Activated T-cell treated with anti-CD3 and anti-CD28 coated beads, Interleukin-2, amount 50 U/mL, for 24 hours (primary cell): ENCODE results near the gene APOO.
"Not testable (repeated sequence)": the region's sequence is repeated elsewhere in the genome, so short reads cannot be mapped to it uniquely, and the experiment has no call there.

Experiments
- DNase-seq: peaks from one replicate; pipeline ENCODE4 v3.0.0-alpha.2; 2020
- H3K27ac Mint-ChIP-seq: 2 replicates; pipeline ENCODE4 v1.8.0; 2020; ENCODE audit warnings: mild to moderate bottlenecking, mixed read lengths
- H3K27me3 Mint-ChIP-seq: 2 replicates; pipeline ENCODE4 v1.8.0; 2020; ENCODE audit warnings: mixed read lengths
- H3K36me3 Mint-ChIP-seq: 2 replicates; pipeline ENCODE4 v1.8.0; 2020; ENCODE audit warnings: low read depth, mixed read lengths
- H3K4me1 Mint-ChIP-seq: 2 replicates; pipeline ENCODE4 v1.8.0; 2020; ENCODE audit warnings: low read depth, mixed read lengths
- H3K4me3 Mint-ChIP-seq: 2 replicates; pipeline ENCODE4 v1.8.0; 2020; ENCODE audit warnings: mild to moderate bottlenecking, moderate library complexity, mixed read lengths
- H3K9me3 Mint-ChIP-seq: 2 replicates; pipeline ENCODE4 v1.8.0; 2020; ENCODE audit warnings: mixed read lengths

APOO gene

DNA sequence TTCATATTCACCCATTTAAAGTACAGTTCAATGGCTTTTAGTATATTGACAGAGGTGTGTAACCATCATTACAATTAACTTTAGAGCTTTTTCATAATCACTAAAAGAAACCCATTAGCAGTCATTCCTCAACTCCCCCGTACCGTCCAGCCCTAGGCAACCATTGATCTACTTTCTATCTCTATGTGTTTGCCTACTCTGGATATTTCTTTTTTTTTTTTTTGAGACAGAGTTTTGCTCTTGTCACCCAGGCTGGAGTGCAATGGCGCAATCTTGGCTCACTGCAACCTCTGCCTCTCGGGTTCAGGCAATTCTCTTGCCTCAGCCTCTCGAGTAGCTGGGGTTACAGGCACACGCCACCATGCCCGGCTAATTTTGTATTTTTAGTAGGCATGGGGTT is 48.5 kb downstream of the APOO start:
- not testable (repeated sequence) for H3K9me3 Mint-ChIP-seq, H3K27ac Mint-ChIP-seq, H3K27me3 Mint-ChIP-seq, DNase-seq, H3K4me3 Mint-ChIP-seq, H3K4me1 Mint-ChIP-seq
- peaks cover 11% of the 10 kb centered on the region for H3K36me3 Mint-ChIP-seq

DNA sequence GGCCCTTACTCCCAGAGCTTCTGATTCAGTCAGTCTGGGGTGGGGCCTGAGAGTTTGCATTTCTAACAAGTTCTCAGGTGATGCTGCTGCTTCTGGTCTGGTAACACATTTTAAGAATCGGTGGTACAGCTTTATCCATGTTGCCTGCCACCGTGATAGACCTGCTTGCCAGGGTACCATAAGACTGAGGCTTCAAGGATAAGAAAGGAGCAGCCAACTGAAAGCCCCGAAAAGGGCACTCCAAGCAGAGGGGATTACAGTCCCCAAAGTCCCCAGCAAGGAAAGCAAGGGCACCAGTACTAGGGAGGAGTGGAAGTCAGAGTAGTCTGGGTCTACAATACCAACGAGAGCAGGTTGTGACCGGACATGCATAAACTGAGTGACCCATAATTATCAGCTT is 49.8 kb downstream of the APOO start:
- no peak for DNase-seq
- Mint-ChIP-seq H3K36me3 (peaks cover 5% of the 10 kb centered on the region), H3K27me3 (peaks cover 8% of the 10 kb centered on the region), H3K27ac (no peak overlapping the region), H3K4me3 (no peak overlapping the region), H3K4me1 (no peaks in the 10 kb centered on the region), H3K9me3 (no peaks in the 10 kb centered on the region)

- Mint-ChIP-seq H3K36me3 (peaks cover 7% of the 10 kb centered on the region), H3K9me3 (no peaks in the 10 kb centered on the region), H3K4me3 (no peak overlapping the region), H3K27me3 (peaks cover 8% of the 10 kb centered on the region), H3K27ac (no peak overlapping the region), H3K4me1 (no peaks in the 10 kb centered on the region)
- no peak for DNase-seq
These were observed 50.4 kb downstream of the APOO start for GRCh38 chrX:23857363-23857762.

DNA sequence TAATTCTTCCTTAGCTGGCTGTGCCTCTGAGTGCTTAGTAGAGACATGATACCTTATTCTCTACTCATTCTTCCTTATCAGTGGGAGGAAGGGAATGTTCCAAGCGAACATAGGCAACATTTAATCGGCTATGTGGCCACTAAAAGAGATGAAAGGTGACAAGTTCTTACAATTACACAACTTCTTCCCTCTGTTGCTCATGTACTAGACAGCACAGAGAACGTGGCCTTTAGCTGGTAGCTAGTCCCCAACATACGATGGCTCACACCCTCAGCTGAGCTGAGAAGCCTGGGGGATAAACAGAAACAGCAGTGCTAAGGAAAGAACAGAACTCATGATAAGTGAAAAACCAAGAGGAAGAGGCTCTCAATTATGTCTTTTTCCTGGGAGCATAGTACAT is 52.2 kb downstream of the APOO start:
- peaks cover 7% of the 10 kb centered on the region for H3K36me3 Mint-ChIP-seq
- no peak for DNase-seq
- H3K9me3 Mint-ChIP-seq, result no peaks in the 10 kb centered on the region
- no peak overlapping the region for H3K27ac Mint-ChIP-seq
- peaks cover 5% of the 10 kb centered on the region for H3K27me3 Mint-ChIP-seq
- no peak overlapping the region for H3K4me3 Mint-ChIP-seq
- H3K4me1 Mint-ChIP-seq, result no peaks in the 10 kb centered on the region

GRCh38 chrX:23854945-23855344 is 52.8 kb downstream of the APOO start:
- H3K36me3 Mint-ChIP-seq, result peaks cover 7% of the 10 kb centered on the region
- no peak for DNase-seq
- H3K27ac Mint-ChIP-seq, result no peak overlapping the region
- no peaks in the 10 kb centered on the region for H3K9me3 Mint-ChIP-seq
- no peak overlapping the region for H3K4me3 Mint-ChIP-seq
- H3K27me3 Mint-ChIP-seq, result peaks cover 9% of the 10 kb centered on the region
- no peaks in the 10 kb centered on the region for H3K4me1 Mint-ChIP-seq

- no peaks in the 10 kb centered on the region for H3K9me3 Mint-ChIP-seq
- H3K4me1 Mint-ChIP-seq, result no peaks in the 10 kb centered on the region
- H3K27ac Mint-ChIP-seq, result no peak overlapping the region
- H3K4me3 Mint-ChIP-seq, result no peak overlapping the region
- peaks cover 10% of the 10 kb centered on the region for H3K36me3 Mint-ChIP-seq
- DNase-seq, result no peak
- peaks cover 13% of the 10 kb centered on the region for H3K27me3 Mint-ChIP-seq
These were observed 53.6 kb downstream of the APOO start for GRCh38 chrX:23854122-23854521.

- no peaks in the 10 kb centered on the region for H3K9me3 Mint-ChIP-seq
- no peaks in the 10 kb centered on the region for H3K4me1 Mint-ChIP-seq
- H3K4me3 Mint-ChIP-seq, result no peak overlapping the region
- DNase-seq, result no peak
- no peak overlapping the region for H3K27ac Mint-ChIP-seq
- peaks cover 14% of the 10 kb centered on the region for H3K27me3 Mint-ChIP-seq
- H3K36me3 Mint-ChIP-seq, result peaks cover 8% of the 10 kb centered on the region
These were observed 56.2 kb downstream of the APOO start for GRCh38 chrX:23851544-23851943.

- Mint-ChIP-seq H3K27me3 (peaks cover 18% of the 10 kb centered on the region), H3K4me1 (no peaks in the 10 kb centered on the region), H3K9me3 (no peaks in the 10 kb centered on the region), H3K36me3 (peaks cover 5% of the 10 kb centered on the region), H3K4me3 (no peak overlapping the region), H3K27ac (no peak overlapping the region)
- no peak for DNase-seq
These were observed 58.5 kb downstream of the APOO start for GRCh38 chrX:23849241-23849640.

- peaks cover 3% of the 10 kb centered on the region for H3K36me3 Mint-ChIP-seq
- no peak for DNase-seq
- no peak overlapping the region for H3K27ac Mint-ChIP-seq
- H3K9me3 Mint-ChIP-seq, result no peaks in the 10 kb centered on the region
- H3K4me1 Mint-ChIP-seq, result no peaks in the 10 kb centered on the region
- peaks cover 19% of the 10 kb centered on the region for H3K27me3 Mint-ChIP-seq
- H3K4me3 Mint-ChIP-seq, result no peak overlapping the region
These were observed 62.4 kb downstream of the APOO start for GRCh38 chrX:23845351-23845817.

DNA sequence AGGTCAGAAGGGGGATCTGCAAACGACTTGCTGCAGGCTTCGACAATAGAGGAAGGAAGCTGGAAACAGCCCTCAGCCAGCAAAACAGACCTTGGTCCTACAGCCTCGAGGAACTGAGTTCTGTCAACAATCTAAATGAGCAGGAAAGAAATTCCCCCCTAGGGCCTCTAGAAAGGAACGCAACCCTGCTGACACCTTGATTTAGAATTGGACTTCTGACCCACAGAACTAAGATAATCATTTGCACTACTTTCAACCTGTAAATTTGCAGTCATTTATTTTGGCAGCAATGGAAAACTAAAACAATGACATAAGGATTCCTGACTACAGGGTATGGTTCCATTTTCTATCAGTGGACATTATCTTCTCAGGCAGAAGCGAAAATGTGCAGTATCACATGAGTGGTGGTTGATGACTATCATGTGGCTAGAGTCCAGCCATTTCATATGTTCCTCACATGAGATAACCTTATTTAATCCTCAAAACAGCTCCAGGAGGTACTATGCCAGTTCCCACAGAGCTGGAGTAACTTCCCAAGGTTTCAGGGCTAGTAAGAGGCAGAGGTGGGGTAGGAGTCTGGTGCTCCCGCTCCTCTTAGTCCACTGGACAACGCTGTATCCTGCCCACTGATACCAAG is 63.1 kb downstream of the APOO start:
- no peaks in the 10 kb centered on the region for H3K4me1 Mint-ChIP-seq
- H3K9me3 Mint-ChIP-seq, result no peaks in the 10 kb centered on the region
- H3K27me3 Mint-ChIP-seq, result peaks cover 13% of the 10 kb centered on the region
- H3K4me3 Mint-ChIP-seq, result no peak overlapping the region
- DNase-seq, result no peak
- H3K27ac Mint-ChIP-seq, result no peak overlapping the region
- H3K36me3 Mint-ChIP-seq, result peaks cover 3% of the 10 kb centered on the region

GRCh38 chrX:23841847-23842522 is 65.8 kb downstream of the APOO start:
- Mint-ChIP-seq H3K27ac (no peak overlapping the region), H3K9me3 (no peaks in the 10 kb centered on the region), H3K36me3 (peaks cover 1% of the 10 kb centered on the region), H3K4me1 (no peaks in the 10 kb centered on the region), H3K4me3 (no peak overlapping the region), H3K27me3 (peaks cover 10% of the 10 kb centered on the region)
- DNase-seq, result no peak

DNA sequence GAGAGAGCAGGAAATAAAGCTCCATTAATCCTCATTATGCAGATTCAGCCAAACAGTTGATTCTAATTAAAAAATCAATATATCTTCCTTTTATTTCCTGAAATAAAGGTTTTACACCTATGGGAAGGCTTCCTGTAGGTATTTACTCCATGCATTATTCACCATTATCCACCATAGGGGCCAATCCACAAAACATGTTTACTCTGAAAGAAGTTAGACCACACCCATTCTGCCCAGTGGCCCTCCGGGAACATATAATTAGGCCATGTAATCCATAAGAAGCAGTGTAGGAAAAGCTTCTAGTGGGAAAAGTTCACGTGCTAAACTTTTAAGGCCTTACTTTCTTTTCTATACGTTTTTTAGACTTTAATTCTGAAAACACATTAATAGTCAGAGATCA is 67.1 kb downstream of the APOO start:
- Mint-ChIP-seq H3K27me3 (peaks cover 7% of the 10 kb centered on the region), H3K4me3 (no peak overlapping the region), H3K4me1 (no peaks in the 10 kb centered on the region), H3K36me3 (peaks cover 1% of the 10 kb centered on the region), H3K9me3 (no peaks in the 10 kb centered on the region), H3K27ac (no peak overlapping the region)
- no peak for DNase-seq

- peaks cover 1% of the 10 kb centered on the region for H3K36me3 Mint-ChIP-seq
- H3K4me1 Mint-ChIP-seq, result no peaks in the 10 kb centered on the region
- H3K4me3 Mint-ChIP-seq, result no peak overlapping the region
- H3K27ac Mint-ChIP-seq, result no peak overlapping the region
- H3K27me3 Mint-ChIP-seq, result peaks cover 4% of the 10 kb centered on the region
- DNase-seq, result no peak
- H3K9me3 Mint-ChIP-seq, result no peaks in the 10 kb centered on the region
These were observed 68.8 kb downstream of the APOO start for GRCh38 chrX:23838953-23839352.

DNA sequence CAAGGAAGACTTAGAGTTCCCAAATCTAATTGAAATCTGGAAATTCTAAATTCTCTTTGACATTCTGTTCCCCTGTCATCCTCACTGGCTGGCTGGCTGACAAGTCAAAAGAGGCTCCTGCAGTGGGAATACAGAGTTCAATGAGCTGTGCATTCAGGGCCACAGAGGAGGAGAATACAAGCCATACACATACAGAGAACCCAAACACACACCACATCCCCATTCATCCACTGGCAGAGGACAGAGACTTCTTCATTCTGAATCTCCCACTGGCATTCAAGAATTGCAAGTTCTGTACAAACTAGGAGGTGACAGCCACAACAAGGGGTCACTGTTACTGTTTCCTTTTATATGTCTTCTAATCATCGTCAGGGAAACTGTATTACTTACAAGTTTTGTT is 75.0 kb downstream of the APOO start:
- Mint-ChIP-seq H3K4me1 (no peaks in the 10 kb centered on the region), H3K36me3 (no peaks in the 10 kb centered on the region), H3K27ac (no peak overlapping the region), H3K27me3 (no peaks in the 10 kb centered on the region), H3K4me3 (no peak overlapping the region), H3K9me3 (no peaks in the 10 kb centered on the region)
- no peak for DNase-seq

DNA sequence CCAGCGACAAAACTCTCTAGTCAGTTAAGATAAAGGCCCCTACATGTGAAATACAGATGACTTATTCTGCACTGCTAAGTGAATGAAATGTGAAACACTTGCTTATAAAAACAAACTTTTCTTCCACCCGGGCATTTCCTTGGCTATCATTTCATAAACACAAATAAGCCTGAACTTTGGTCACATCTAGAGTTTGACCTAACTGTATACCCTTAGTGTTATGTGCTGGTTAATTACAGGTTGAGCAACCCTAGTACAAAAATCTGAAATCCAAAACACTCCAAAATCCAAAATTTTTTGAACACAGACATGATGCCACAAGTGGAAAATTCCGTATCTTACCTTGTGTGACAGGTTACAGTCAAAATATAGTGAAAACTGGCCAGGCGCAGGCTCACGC is 78.9 kb downstream of the APOO start:
- H3K27ac Mint-ChIP-seq, result no peak overlapping the region
- peaks cover 10% of the 10 kb centered on the region for H3K27me3 Mint-ChIP-seq
- no peaks in the 10 kb centered on the region for H3K9me3 Mint-ChIP-seq
- no peak for DNase-seq
- no peaks in the 10 kb centered on the region for H3K4me1 Mint-ChIP-seq
- H3K36me3 Mint-ChIP-seq, result no peaks in the 10 kb centered on the region
- H3K4me3 Mint-ChIP-seq, result no peak overlapping the region
